SHP77 (cell line): ENCODE data around the gene NLGN4X.
"Not testable (repeated sequence)": the region's sequence is repeated elsewhere in the genome, so short reads cannot be mapped to it uniquely, and the experiment has no call there.

Experiments
- DNase-seq, 2 experiments: peaks; one replicate each; lab custom pipeline; 2025; lab: John Stamatoyannopoulos, UW

The NLGN4X gene

DNA sequence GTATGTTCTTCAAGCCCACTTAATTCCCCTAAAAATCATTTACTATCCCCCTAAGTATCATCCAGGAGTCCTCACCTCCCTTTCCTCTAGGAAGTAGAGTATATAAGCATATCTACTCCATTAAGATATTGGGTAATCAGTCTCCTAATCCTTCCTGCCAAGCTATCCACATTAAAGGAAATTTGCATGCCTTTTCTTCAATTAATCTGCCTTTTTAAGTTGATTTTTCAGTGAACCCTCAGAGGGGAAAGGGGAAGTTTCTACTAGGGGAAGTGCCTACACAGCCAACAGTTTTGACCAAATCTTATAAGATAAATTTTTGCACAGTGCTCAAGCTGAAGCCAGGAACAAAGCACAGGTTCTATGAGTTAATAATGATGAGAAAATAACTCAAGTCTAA lies 222.8 kb downstream of the NLGN4X start:
- DNase-seq = no peak

DNA sequence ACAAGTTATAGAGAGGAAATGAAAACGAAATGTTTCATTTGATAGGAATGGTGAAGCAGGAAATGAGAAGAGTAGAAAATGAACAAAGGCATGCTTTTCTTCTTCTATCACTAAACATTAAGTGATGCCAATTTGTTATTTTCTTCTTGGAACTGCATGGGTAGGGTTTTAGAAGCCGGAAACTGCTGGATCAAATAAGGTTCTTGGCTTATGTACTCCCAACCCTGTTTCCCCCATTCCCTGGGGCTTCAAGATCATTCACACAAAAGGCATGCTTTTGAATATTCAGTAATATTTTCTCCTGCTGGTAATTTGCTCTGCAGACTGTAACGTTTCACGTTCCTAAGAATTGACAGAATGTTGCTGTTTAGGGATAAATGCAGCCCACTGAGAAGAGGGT lies 224.1 kb downstream of the NLGN4X start:
- DNase-seq = no peak

DNA sequence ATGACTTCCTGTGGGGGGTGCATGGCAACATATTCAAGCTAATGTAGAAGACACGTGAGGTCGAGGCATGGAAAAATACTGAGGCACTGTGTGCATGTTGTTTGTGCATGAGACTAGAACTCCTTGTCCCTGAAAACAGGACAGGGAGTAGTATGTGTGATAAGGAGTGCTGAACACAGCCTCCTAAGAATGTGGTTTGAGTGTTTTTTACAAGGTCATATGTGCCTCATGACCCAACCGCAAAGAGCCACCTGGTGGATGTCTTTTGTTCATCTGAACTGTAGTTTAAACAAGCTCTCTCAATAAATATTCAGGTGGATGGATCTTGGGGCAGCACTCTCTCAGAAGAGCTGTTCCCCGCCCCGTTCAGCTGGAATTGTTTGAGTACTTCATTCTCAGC lies 226.6 kb downstream of the NLGN4X start:
- DNase-seq = no peak

DNA sequence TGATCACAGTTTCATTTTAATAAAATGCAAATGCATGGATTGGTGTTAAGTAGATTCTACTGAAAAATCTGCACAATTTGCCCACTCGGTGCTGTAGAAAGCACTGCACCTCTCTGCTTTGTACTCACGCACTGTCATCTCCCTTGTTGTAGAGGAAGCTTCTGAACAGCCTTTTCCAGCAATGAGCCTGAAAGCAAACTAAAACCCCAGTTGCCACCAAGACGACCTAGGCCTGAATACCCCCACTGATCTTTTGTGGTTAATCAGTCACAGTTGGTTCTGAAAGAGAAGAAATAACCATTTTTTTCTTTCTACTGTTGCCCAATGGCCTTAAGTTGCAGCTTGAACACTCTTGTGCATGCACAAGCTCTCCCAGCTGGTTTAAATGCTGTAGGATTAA lies 229.8 kb downstream of the NLGN4X start:
- no peak for DNase-seq

DNA sequence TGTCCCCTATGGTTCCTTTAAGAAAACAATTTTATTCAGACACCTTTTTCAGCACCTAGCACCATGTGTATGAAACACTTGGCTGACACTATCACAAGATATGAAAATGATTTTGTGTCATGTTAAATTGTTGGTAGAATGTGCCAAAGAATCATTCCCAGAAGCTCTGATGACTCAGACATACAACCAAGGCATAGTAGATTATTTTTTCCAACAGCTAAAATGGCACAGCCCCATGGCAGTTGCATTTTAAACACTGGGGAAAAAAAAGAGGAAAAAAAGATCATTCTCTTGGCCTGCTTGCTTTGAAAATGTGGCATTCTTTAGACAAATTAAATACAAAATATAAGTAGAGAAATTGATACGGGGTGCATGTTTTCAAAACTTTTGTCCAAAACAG lies 230.2 kb downstream of the NLGN4X start:
- DNase-seq = no peak

DNA sequence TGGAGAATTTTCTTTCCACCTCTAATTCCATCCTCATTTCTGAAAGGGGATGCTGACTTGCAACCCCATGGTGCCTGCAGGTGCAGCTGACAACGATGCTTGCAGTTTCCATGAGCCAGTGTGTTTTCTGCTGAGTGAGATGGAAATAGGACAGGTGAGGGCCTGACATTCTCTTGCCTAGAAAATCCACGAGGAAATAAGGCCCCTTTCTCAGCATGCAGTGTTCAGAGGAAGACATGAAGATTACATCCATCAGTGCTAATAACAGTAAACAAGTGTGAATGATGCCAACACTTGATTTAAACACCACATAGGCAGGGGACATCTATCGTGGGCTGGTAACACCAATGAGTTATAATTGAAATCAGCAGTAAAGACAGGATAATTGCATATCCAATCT lies 237.3 kb downstream of the NLGN4X start:
- no peak for DNase-seq

DNA sequence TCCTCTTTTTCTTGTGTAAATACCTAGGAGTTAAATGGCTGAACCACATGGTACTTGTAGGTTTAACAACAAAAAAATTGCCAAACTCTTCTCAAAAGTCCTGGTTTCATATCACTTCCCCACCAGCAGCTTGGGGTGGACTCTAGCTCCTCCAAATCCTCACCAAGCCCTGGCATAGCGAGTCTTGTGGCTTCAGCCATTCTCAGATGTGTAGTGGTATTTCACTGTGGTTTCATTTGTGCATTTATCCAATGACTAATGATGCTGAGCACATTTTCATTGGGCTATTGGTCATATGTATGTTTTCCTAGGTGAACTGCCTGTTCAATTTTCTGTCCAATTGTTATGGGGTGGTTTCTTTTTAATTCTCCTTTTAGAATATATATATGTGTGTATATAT lies 249.3 kb downstream of the NLGN4X start:
- no peak for DNase-seq

DNA sequence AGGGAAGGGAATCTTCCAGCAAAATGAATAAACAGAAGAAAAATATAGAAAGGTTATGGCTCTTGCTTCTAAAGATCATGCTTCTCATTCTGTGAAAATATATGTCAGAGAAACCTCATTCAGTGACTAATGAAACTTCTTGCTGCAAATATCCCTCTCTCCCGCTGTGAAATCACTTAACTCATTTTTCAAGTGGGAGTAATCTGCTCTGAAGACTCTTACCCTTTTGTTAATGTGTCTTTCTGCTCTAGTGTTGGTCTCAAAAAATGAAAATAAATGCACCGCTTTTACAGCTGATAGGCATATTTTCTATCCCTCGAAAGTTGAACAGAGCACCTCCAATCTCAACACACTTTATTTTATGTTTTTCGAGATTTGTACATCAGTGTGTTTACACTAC lies 252.3 kb downstream of the NLGN4X start:
- DNase-seq = no peak

DNA sequence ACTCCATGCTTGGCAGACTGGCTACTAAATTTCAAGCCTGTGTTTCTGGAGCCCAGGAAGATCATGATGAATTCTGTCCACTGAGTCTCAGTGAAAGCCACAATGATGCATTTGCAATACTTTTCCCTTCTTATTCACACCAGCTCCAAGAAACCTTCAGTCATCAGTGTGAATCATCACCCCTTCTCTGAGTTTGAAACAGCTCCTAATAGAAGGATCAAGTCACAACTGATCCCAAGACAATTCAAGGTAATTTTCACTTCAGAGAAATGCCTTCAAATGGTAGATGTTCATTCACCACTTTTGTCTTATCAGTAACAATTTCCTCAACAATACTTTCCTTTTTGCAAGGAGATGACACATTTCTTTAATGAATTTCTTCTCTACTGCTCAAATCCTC lies 257.4 kb downstream of the NLGN4X start:
- DNase-seq = no peak

DNA sequence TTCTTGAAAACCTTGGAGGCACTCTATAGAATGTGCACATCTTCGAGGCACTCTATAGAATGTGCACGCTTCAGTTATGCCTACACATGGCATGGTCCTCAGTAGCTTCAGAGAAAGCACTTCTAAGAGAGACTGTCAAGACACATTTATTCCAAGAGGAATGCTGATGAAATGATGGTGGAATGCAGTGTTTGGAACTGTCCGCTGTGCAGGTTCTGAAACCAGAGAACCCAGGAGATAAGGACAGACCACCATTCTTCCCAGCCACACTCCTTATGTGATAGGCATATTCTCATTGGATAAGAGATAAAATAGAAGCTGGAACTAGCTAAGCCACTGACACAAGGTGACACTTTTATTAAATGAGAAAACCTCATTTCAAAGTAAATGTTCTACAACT lies 263.3 kb downstream of the NLGN4X start:
- no peak for DNase-seq

DNA sequence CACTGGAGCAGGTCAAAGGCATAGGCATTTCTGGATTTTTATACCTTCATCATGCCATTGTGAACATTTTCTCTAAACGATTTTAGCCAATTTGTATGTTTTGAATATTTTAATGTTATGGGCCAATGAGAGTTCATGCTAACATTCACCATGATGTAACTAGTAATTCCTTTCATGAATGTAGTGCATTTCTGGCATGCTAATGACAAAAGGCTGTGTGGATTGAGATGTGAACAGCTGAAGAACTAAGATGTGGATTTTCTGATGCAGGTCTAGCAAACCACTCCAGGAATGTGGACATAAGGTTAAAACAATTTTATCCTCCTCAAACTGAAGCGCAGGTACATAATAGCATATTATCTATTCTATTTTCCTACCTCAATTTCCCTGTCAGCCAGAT lies 269.4 kb downstream of the NLGN4X start:
- DNase-seq = no peak

DNA sequence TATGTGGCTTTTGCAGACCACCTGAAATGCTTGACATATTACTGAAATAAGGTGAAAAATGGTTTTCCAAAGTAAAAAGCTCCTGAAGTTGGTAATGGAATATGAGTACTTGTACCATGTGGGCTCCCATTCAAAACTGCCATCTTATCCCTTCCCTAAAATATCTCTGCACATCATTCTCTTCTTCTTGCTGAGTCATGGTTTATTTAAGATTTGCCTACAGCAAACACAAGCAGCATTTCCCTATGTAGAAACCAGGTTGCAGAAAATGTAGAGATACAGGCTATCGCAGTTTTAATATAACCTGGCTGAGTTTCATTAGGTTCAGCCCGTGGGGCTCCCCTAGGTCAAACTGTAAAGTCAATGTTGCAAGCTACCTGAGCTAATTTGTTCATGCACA lies 270.1 kb downstream of the NLGN4X start:
- no peak for DNase-seq

DNA sequence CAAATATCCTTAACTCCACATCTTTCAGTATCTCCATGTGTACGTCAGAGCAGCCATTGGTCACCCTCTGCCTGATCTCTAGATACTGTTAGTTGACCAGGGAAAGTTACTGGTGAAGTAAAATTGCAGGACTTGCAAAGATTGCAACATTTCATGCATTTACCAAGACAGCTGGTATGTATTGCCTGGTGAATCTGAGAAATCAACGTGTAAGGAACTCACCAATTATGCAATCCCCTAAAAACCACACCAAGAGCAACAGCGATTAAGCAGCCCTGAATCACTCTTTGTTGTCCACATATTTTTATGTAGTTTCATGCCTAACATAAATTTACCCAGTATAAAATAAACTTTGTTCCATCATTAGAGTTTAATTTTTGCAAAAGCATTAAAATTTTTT lies 271.2 kb downstream of the NLGN4X start:
- no peak for DNase-seq

DNA sequence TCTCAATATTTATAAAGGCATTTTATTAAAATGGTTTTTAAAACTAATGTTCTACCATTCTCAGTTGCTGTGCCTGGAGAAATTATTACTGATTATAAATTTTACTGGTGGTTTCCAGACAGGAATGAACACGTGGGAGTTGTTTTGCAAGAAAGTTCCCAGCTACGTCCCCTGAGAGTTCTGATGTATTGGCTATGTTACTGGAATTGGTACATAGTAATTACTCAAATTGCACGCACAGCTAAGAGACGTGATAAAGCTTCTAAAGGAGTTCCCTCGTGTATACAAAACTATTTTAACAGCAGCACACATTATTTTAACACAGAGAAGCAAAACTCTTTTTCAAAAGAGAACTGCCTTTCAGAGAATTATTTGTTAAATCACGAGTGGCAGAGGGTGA lies 292.2 kb downstream of the NLGN4X start:
- no peak for DNase-seq

DNA sequence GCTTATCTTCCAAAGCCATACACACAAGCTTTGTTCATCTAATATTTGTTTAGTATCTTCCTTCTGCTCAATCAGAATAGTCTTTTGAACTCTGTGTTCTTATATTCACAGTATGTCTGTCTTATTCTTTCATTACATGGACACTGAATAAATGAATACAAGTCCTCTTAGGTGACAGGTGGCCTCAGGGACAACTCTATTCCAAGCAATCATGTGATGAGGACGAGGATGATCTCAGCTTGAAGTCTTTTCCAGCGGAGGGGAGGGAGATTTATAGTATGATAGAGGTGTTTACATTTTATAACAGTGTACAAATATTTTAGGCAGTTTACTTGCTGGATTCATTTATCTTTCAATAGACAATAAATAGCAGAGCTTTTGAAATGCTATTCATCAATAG lies 300.4 kb downstream of the NLGN4X start:
- DNase-seq = no peak

DNA sequence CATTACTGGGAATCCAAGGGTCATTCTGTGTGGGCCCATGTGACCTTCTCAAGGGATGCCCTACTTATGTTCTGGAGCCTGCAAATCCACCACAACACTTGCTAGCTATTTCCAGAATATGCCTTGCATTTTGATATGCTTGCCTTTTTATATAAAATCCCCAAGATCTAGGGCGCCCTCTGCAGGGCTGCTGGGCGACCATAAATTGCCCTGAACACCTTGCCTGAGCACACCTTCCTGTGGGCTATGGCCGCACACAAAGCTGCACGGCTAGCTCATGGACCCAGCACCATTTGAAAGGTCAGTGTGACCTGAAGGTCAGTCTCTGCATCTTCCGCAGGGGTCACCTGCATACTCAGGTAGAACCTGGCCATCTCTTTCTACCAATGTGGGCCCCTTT lies 311.7 kb downstream of the NLGN4X start:
- DNase-seq = no peak

DNA sequence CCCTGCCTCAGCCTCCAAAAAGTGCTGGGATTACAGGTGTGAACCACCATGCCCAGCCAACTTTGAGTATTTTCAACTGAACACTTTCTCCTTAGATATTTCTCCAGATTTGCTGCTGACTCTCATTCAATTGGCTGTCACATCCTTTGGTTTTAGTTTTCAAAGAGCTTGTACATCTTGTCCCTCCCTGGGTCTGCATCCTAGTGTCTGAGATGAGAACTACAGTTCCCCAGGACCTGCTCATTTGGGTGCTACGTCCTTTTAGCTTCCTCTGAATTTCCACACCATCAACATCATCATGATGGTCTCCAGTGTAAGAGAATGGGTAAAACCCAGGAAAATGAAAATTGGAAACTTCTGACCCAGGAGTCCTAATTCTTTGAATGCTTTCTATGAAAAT lies 312.9 kb downstream of the NLGN4X start:
- no peak for DNase-seq

DNA sequence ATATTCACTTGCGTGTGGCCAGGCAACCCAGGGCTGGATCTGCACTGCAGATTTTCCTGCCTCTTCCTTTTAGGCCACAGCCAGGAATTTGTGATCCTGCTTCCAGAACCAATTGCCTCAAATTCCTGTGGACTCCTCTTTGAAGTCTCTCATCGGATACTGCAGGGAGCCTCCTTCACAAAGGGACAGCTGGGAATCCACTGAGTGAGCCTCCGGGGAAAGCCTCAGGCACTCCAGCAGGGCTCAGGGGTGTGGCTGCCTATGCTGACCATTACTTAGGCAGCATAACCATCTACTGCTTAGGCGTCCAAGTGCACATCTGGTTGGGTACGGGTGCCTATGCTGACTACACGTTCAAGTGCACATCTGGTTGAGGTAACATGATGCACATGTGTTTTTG lies 321.5 kb downstream of the NLGN4X start:
- no peak for DNase-seq

DNA sequence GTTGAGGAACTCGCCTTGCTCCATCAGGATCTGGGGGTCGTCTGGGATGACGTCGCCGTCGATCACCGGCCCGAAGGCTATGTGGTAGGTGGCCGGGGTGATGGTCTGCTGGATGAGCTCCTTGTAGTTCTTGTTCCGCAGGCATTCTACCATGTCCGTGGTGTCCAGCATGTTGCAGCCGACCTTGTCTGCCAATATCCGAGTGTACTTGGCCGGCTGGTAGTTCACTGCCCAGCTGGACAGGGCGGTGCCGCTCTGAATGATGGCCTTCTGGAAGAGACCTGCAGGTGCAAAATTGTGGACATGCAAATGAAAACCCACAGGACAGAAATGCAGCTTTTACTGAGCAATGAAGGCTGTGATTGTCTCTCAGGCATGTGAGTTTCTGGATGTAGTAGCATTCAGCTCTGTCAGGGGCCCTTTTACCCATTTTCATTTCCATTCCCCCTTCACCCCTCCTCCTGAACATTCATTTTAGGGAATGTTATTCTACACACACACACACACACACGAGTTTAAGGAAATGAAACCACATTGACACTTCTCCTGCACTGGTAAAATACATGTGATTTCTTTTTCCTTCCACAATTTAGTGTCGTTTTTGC lies 325.0 kb downstream of the NLGN4X start:
- not testable (repeated sequence) for DNase-seq

DNA sequence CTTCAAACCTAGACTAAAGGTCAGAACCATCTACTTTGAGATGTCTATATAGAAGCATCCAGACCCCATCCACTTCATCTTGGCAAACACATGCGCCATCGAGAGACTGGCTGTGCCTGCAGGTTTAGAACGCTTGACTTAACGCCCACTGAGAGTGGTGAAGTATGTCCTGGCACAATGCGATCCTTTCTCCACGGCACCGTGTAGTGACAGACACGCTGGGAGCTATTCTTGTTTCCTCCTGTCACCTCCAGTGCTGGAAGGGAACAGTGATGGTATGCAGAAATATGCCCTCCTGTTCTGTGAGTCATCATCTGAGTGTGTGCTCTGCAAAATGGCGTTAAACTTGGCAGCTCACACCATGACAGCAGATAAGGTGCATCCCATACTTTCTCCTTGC lies 330.2 kb downstream of the NLGN4X start:
- DNase-seq = no peak

DNA sequence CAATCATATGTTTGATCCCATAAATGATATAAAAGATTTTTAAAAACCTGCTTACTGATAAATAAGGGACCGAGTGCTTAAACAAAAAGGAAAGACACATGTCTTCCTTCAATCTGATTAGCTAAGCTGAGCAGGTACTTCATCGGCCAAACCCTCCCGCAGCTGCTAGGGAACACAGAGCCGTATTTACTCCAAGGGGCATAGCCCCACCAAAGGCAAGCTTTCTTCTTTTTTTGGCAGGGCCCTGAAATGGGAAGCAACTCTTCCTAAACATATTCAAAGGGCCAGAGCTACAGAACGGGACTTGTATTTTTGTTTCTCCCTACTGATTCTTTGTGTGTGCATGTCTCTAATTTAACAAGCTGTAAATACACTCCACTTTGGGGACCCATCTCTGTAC lies 337.3 kb downstream of the NLGN4X start:
- no peak for DNase-seq

DNA sequence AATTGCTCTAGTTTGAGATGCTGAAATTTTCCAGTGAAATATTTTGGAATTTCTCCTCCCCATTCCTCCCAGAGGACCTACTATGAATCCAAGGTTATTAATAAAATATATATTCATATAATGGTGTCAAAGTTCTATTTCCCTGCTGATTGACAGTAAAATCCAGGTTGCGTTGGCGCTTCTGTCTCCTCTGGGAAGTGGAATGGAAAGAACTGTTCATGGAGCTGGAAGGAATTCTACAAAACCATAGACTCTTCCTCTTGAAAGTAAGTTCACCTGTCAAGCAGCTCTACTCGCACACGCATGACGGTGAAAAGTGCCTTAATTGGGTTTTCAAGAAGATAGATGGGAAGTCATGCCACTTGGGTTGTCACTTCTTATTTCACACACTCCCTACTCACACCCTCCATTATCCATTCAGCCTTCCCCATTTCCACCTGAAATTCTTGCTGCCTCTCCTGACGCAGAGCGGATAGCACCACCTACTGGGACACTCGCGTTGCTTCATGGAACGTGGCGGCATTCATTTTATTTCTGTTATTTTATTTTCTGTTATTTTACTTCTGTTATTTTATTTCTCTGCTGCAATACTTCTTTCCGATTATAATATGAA lies 351.6 kb downstream of the NLGN4X start:
- DNase-seq = peak in 1 of 2 experiments; percentile 1

DNA sequence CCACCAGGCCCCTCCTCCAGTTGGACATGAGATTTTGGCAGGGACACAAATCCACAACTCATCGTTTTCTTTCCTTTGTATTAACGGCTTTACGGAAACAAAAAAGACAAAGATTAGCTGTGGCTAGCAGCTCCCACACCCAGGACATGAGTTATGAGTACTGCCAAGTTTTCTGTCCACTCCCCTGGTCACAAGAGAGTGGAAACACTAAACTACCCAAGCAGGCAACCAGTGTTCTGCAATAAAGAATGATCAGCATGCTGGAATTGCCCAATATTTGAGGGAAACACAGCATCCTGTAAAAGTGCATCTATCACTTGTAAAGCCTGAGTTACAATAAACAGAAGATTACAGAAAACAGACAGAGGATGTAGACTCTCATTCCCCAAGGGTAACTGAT lies 358.4 kb downstream of the NLGN4X start:
- DNase-seq = no peak

DNA sequence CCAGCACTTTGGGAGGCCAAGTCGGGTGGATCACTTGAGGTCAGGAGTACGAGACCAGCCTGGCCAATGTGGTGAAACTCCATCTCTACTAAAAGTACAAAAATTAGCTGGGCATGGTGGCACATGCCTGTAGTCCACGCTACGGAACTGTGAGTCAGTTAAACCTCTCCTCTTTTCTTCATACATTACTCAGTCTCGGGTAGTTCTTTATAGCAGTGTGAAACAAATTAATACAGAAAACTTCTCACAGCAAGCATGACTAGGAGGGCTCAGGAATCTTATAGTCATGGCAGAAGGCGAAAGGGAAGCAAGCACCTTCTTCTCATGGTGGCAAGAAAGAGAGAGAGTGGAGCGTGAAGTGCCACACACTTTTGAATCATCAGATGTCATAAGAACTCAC lies 358.9 kb downstream of the NLGN4X start:
- no peak for DNase-seq
